ENCODE results near the gene MINDY4. TPM values are rescaled to one million over a fixed set of nuclear protein-coding genes. Genes with fewer than 3 reads are reported as not detected.

MINDY4 gene
- total and polyA plus RNA-seq, 2 of the 4 experiments (the other 2 are of a cell fraction): 1.8 to 3.6 TPM

DNA sequence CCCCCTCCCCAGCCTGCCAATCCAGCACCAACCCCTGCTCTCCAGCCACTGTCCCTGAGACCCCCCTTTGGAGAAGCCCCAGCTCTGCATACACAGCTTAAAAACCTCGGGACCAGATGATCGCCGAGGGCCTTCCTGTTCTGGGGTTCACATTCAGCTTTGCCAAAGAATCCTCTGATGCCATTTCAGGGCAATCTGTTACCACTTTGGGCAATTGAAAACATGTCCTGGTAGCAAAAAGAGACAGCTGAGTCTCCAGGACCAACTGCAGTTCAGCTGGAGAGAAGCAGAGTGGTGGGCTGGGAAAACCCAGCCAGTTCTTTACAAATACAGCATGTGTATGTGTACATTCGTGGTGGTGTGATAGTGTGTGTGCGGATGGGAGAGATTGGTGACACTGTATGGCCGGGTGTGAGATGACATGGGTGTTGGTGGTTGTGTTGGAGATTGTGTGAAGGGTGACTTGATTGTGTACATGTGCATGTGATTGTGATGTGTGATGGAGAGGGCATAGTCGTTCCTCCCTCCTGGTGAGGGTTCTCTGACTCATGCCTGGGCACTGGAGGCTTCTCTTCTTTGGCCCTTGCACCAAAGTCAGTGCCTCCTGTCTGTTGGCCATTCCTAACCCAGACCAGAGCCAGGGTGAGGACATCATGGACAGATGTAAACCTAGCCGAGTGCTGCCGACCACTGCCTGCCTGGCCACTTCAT is 91.9 kb downstream of the MINDY4 start (continued):
- no peak for TF ChIP-seq RCOR1 (IDR thresholded peaks at IDR 0.05; ENCODE audit: insufficient replicate concordance, low read length)

DNA sequence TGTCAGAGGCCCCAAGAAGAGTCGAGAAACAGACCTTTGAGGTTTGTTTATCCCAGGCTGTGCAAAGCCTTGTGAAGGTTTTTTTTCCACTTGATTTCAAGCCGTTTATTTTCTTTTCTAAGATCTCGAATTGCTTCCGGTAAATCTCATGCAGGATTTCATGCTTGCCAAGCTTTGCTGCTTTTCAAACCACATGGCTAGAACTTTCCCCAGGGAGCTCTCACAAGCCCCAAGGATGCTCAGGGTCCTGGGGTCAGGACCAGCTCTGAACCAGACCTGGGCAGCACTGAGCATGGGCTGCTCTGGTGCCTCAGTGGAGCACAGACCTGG is 92.5 kb downstream of the MINDY4 start:
- Histone ChIP-seq H2BK120ac (ENCODE audit: low read depth, low read length) (0 out of 2 replicates have a peak overlapping the region, but pooled peaks have one; percentile 8), H3K14ac (replicated peaks; ENCODE audit: low read depth, low read length) (no peak overlapping the region), H3K27ac (ENCODE audit: insufficient read depth, low read length) (peak overlapping the region; percentile 43; the same call in 1 of the 2 replicates), H4K91ac (ENCODE audit: insufficient read depth, low read depth, low read length) (no peak overlapping the region), H2BK20ac (ENCODE audit: low read depth, low read length) (0 out of 2 replicates have a peak overlapping the region, but pooled peaks have one; percentile 9), H3K36me3 (ENCODE audit: control insufficient read depth, insufficient read depth, low read length) (no peaks in the 10 kb centered on the region), H4K8ac (ENCODE audit: low read depth in 2 of 2, low read length in 2 of 2) (no peak overlapping the region), H3K4me1 (ENCODE audit: control insufficient read depth, insufficient read depth, low read length) (peaks cover 9% of the 10 kb centered on the region), H3K56ac (ENCODE audit: extremely low read depth, insufficient read depth, low read length) (no peak overlapping the region), H4K20me1 (ENCODE audit: insufficient read depth, low read length) (no peaks in the 10 kb centered on the region; the same call in 1 of the 2 replicates), H2BK15ac (ENCODE audit: low read depth, low read length) (no peak overlapping the region), H3K9me3 (ENCODE audit: control insufficient read depth, insufficient read depth, low read length) (no peaks in the 10 kb centered on the region), H2AK9ac (replicated peaks; ENCODE audit: low read depth, low read length, poor library complexity) (no peak overlapping the region), H3K18ac (ENCODE audit: low read depth, low read length) (no peak overlapping the region; the same call in 1 of the 2 replicates), H3K9ac (ENCODE audit: low read depth, low read length) (no peak overlapping the region), H3K9me1 (ENCODE audit: insufficient read depth, low read length) (peaks cover 15% of the 10 kb centered on the region), H3K27me3 (ENCODE audit: control insufficient read depth, insufficient read depth, low read length) (no peaks in the 10 kb centered on the region), H2BK5ac (ENCODE audit: low read depth, low read length, poor library complexity, severe bottlenecking) (no peak overlapping the region), H2AFZ (replicated peaks; ENCODE audit: low read length, poor library complexity) (no peak overlapping the region), H4K5ac (ENCODE audit: low read depth, low read length) (no peak overlapping the region; the same call in 1 of the 2 replicates), H3K79me1 (ENCODE audit: low read depth in 1 of 2, low read length in 2 of 2) (no peaks in the 10 kb centered on the region), H2AK5ac (ENCODE audit: low read depth, low read length) (0 out of 2 replicates have a peak overlapping the region, but pooled peaks have one; percentile 51), H3K23ac (ENCODE audit: low read depth, low read length) (0 out of 2 replicates have a peak overlapping the region, but pooled peaks have one; percentile 8), H3K4me3 (ENCODE audit: insufficient read depth, low read depth, low read length) (no peak overlapping the region), H3K4ac (ENCODE audit: low read depth, low read length) (peak overlapping the region; percentile 37; the same call in 1 of the 2 replicates), H3K4me2 (ENCODE audit: low read depth, low read length) (no peak overlapping the region; the same call in 1 of the 2 replicates)
- peak; percentile 82 for ATAC-seq (ENCODE audit: low read depth)
- dilution Hi-C loops (cut with HindIII; ENCODE audit: low sequenced_read_pairs, unreplicated experiment): no loop called here
- 0% methylated on average over 3 of the region's 4 CpGs; no CpG with 5 or more reads in 1 of the 2 experiments for WGBS, 2 experiments (ENCODE audit: extremely low coverage in 2 of 2, insufficient read length in 1 of 2)
- intact Hi-C loops (cut with micrococcal nuclease): no loop called here
- TF ChIP-seq CHD1 (IDR thresholded peaks at IDR 0.05; ENCODE audit: low read depth, low read length) (no peak), RAD21 (IDR thresholded peaks at IDR 0.05; ENCODE audit: low read length) (no peak), MXI1 (IDR thresholded peaks at IDR 0.05; ENCODE audit: borderline replicate concordance, low read depth, low read length) (no peak), CEBPB (IDR thresholded peaks at IDR 0.05; ENCODE audit: low read depth, low read length) (no peak), RFX5 (IDR thresholded peaks at IDR 0.05; ENCODE audit: low read depth, low read length) (no peak), RCOR1 (IDR thresholded peaks at IDR 0.05; ENCODE audit: insufficient replicate concordance, low read length) (no peak)
- TF ChIP-seq, protein P1, sequence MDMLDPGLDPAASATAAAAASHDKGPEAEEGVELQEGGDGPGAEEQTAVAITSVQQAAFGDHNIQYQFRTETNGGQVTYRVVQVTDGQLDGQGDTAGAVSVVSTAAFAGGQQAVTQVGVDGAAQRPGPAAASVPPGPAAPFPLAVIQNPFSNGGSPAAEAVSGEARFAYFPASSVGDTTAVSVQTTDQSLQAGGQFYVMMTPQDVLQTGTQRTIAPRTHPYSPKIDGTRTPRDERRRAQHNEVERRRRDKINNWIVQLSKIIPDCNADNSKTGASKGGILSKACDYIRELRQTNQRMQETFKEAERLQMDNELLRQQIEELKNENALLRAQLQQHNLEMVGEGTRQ (IDR thresholded peaks at IDR 0.05; ENCODE audit: low read depth, low read length): no peak
- peak; percentile 52 for DNase-seq
- ChIA-PET CTCF (no interaction called here), POLR2A (ENCODE audit: unreplicated experiment) (no interaction called here)
- in situ Hi-C loops (cut with MboI; ENCODE audit: low sequenced_read_pairs): no loop called here
- no TSS peak for BruUV-seq (replicated peaks)

Data from IMR-90 (cell line).